Hepatocyte (in vitro differentiated cells): Measurements from ENCODE around the gene SFMBT2.

Source experiments
- EZH2phosphoT487 ChIP-seq: fragments of 200-600 bp; sonication (generic); IDR thresholded peaks from one replicate; pipeline ENCODE4 v1.6.1; 2018; ENCODE audit warnings: antibody characterized with exemption, mild to moderate bottlenecking, low read depth, moderate library complexity; ENCODE audit not compliant: unreplicated experiment, severe bottlenecking
- TF ChIP-seq, protein P1 (sequence below): fragments of 200-600 bp; sonication (generic); IDR thresholded peaks from 2 replicates; pipeline ENCODE4 v1.5.1; 2016; ENCODE audit warnings: antibody characterized with exemption, mild to moderate bottlenecking; ENCODE audit not compliant: poor library complexity

DNA sequence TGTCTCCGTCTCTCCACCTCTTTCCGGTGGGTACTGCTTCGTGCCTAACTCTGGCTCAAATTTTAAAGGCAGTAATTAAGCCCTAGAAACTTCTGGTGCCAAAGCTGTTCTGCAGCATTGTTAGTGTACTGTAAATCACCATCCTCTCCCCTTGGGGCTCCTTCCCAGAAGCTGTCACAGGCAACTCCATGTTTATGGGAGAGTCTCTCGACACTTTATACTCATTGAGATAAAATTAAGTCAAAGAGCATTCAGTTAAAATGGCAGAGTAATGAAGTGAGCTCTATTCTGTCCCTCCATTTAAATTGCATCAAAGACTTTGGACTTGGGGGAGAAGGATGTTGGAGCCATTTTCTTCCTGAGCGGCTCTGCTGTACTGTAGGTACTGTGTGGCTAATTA, 274.8 kb downstream of the SFMBT2 start:
- TF ChIP-seq, protein P1, sequence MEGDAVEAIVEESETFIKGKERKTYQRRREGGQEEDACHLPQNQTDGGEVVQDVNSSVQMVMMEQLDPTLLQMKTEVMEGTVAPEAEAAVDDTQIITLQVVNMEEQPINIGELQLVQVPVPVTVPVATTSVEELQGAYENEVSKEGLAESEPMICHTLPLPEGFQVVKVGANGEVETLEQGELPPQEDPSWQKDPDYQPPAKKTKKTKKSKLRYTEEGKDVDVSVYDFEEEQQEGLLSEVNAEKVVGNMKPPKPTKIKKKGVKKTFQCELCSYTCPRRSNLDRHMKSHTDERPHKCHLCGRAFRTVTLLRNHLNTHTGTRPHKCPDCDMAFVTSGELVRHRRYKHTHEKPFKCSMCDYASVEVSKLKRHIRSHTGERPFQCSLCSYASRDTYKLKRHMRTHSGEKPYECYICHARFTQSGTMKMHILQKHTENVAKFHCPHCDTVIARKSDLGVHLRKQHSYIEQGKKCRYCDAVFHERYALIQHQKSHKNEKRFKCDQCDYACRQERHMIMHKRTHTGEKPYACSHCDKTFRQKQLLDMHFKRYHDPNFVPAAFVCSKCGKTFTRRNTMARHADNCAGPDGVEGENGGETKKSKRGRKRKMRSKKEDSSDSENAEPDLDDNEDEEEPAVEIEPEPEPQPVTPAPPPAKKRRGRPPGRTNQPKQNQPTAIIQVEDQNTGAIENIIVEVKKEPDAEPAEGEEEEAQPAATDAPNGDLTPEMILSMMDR: no peak
- no peak for TF ChIP-seq EZH2phosphoT487
